Prostate gland (tissue), 2 donors: ENCODE results near the gene SLC6A6. TPM values are rescaled to one million over a fixed set of nuclear protein-coding genes. Genes with fewer than 3 reads are reported as not detected.

Experiments used
- DNase-seq: peaks from one replicate; pipeline ENCODE4 v3.0.0-alpha.2; 2019; ENCODE audit warnings: low spot score
- H3K27ac ChIP-seq, 2 donors: fragments of 200-600 bp; sonication (generic); 2 replicates each; pipeline ENCODE4 v1.5.1; 2017 to 2019
- H3K27me3 ChIP-seq: fragments of 200-600 bp; sonication (generic); replicated peaks from 2 replicates; pipeline ENCODE4 v1.5.1; 2019; ENCODE audit not compliant: insufficient read depth
- H3K36me3 ChIP-seq, 2 donors: fragments of 200-600 bp; sonication (generic); 1 replicate in 1 of 2; 2 replicates in 1 of 2; pipeline versions ENCODE4 v1.5.1 to v1.8.1; 2017 to 2019
- H3K4me1 ChIP-seq: fragments of 200-600 bp; sonication (generic); replicated peaks from 2 replicates; pipeline ENCODE4 v1.5.1; 2019
- H3K4me3 ChIP-seq, 2 donors: fragments of 200-600 bp; sonication (generic); 2 replicates each; pipeline ENCODE4 v1.5.1; 2017 to 2019
- H3K9me3 ChIP-seq: fragments of 200-600 bp; sonication (generic); 2 replicates; pipeline ENCODE4 v1.5.1; 2017
- CTCF ChIP-seq, 4 experiments: fragments of 200-600 bp in 2 of 4; fragments of 450-650 bp in 2 of 4; sonication (generic) in 2 of 4; IDR thresholded peaks; 1 replicate in 3 of 4; 2 replicates in 1 of 4; pipeline ENCODE4 v1.5.1; 2016 to 2019; ENCODE audit warnings: antibody characterized with exemption in 4 of 4, mild to moderate bottlenecking in 2 of 4, moderate library complexity in 2 of 4
- POLR2A ChIP-seq: fragments of 450-650 bp; IDR thresholded peaks from one replicate; pipeline ENCODE4 v1.6.1; 2016; ENCODE audit warnings: antibody characterized with exemption, mild to moderate bottlenecking
- POLR2AphosphoS5 ChIP-seq: sonication (generic); formaldehyde crosslinking; IDR thresholded peaks from one replicate; pipeline ENCODE4 v1.6.1; 2017; ENCODE audit warnings: antibody characterized with exemption
- WGBS: methylation state at CpG from one replicate; pipeline ENCODE4 v1.1.5; 2018; 5-methylcytosine and 5-hydroxymethylcytosine counted together
- intact Hi-C: fragments of 100-400 bp; cut with DNase I; formaldehyde crosslinking; loops from one replicate; pipeline ENCODE4 v1.14.2; 2022
- total RNA-seq, 2 donors: library from RNA; depleted of rRNA; stranded (reverse); fragments of >200 nt; gene quantifications; one replicate each; pipeline ENCODE4 v1.1.0, GENCODE V29; 2016

The SLC6A6 gene
- total RNA-seq, 2 donors from 2014 or later, result 6.9 to 24.5 TPM

- Histone ChIP-seq H3K36me3 (no peaks in the 10 kb centered on the region), H3K9me3 (no peaks in the 10 kb centered on the region), H3K4me1 (no peaks in the 10 kb centered on the region), H3K27ac (no peak overlapping the region), H3K4me3 (no peak overlapping the region), H3K27me3 (no peaks in the 10 kb centered on the region)
- 94% methylated on average over 13 of the region's 13 CpGs for WGBS
- DNase-seq, result no peak
- TF ChIP-seq POLR2AphosphoS5 (no peak), CTCF (IDR thresholded peaks at IDR 0.05) (no peak), POLR2A (no peak)
- intact Hi-C loops, result no loop called here
These were observed 74.3 kb downstream of the SLC6A6 start for GRCh38 chr3:14476583-14477265.

DNA sequence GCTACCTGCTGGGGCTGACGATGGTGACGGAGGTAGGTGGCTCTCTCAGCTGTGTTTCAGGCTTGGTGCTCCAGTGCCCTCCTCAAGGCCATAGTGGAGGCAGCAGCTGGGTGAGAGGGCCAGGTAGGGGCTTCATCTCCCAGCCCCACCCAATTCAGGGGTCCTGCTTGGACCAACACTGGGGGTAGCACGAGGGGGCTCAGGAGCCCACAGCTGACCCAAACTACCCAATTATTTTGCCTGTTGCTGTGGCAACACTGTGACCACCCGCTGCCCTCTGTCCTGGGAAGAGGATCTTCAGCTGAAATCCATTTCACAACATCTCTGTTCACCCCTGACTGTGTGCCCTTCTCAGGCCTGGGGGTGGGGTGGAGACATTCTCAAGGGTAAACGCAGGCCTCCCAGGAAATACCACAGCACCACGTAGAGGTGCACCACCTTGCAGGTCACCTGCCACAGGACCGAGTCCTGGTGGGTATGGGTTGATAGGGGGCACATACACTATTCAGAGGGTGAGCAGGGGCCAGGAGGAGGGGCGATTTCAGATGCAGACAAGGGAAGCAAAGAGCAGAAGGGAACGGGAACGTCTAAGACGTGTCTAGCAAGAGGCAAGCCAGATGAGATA is 75.0 kb downstream of the SLC6A6 start:
- no peaks in the 10 kb centered on the region for H3K4me1 ChIP-seq
- WGBS, result 91% methylated on average over 11 of the region's 11 CpGs

DNA sequence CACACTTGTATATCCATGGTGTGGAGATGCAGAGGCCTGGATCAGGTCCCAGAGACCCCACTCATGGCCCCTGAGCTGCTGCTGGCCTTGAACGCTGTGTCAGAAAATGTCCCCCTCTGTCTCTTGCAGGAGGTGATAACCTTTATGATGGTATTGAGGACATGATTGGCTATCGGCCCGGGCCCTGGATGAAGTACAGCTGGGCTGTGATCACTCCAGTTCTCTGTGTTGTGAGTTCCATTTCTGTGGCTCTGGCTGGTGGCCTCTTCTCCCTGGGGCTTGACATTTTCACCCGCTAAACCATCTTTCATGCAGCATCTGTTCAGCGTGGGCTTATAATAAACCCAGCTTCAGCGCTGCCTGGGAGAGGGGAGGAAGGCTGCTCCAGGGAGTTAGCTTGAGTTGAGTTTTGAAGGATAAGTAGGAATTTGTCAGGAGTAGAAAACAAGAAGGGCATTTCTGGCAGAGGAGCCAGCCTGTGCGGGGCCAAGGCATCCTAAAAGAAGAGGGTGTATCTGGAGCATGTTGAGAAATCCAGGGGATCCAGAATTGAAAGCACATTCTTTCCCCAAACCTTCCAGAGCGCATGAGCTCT is 76.6 kb downstream of the SLC6A6 start:
- Histone ChIP-seq H3K36me3 (no peaks in the 10 kb centered on the region), H3K27ac (no peak overlapping the region), H3K9me3 (no peaks in the 10 kb centered on the region), H3K4me1 (no peaks in the 10 kb centered on the region), H3K27me3 (no peaks in the 10 kb centered on the region), H3K4me3 (no peak overlapping the region)
- TF ChIP-seq POLR2AphosphoS5, result no peak
- TF ChIP-seq CTCF (IDR thresholded peaks at IDR 0.05), result no peak
- intact Hi-C loops, result no loop called here
- no peak for DNase-seq
- WGBS, result 96% methylated on average over 8 of the region's 8 CpGs

More for the DNA sequence above, 75.0 kb downstream of the SLC6A6 start:
- Histone ChIP-seq H3K36me3 (no peaks in the 10 kb centered on the region), H3K4me3 (no peak overlapping the region), H3K27ac (no peak overlapping the region), H3K9me3 (no peaks in the 10 kb centered on the region), H3K27me3 (no peaks in the 10 kb centered on the region)
- TF ChIP-seq POLR2AphosphoS5 (no peak), POLR2A (no peak)
- intact Hi-C loops, result no loop called here
- no peak for DNase-seq

- Histone ChIP-seq H3K27ac (no peak overlapping the region), H3K4me1 (no peaks in the 10 kb centered on the region), H3K9me3 (no peaks in the 10 kb centered on the region), H3K36me3 (no peaks in the 10 kb centered on the region), H3K27me3 (no peaks in the 10 kb centered on the region), H3K4me3 (no peak overlapping the region)
- TF ChIP-seq POLR2A, result no peak
- no peak for TF ChIP-seq CTCF (IDR thresholded peaks at IDR 0.05)
- TF ChIP-seq POLR2AphosphoS5, result no peak
- DNase-seq, result no peak
- intact Hi-C loops, result no loop called here
- 94% methylated on average over 6 of the region's 6 CpGs for WGBS
These were observed 77.2 kb downstream of the SLC6A6 start for GRCh38 chr3:14479591-14479990.

DNA sequence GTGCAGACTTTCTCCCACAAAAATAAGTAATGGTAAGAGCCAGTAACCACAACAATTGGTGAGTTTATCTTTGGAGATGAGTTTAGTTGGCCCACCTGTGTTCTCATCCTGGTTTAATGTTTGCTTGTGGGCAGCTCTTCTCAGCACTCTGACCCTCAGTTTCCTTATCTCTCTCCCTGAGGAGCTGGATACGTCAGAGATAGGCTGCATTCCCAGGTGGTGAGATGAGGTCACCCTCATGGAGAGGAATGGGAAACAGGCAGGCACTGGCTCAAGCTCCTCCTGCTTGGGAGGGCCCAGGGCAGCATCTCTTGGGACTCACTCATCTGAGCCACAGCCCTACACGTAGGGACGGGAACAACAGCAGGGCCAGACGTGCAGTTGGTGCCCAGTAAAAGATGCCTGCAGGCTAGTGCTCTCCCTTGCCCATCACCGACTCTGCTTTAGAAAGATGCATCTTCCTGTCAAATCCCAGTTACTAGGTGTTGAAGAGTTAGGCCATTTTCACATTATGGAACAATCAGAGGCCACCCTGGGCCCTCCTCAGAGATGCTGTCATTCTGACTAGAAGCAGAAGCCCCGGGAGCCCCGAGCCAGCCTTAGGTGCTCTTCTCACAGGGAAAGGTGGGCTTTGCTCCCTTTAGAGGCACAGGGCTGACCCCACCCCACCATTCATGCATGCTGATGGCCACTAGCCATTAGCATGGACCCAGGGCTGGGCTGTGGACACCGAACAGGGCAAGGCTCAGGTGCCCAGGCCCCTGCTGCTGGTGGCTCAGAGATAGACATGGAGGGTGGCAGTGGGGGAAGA is 78.0 kb downstream of the SLC6A6 start:
- TF ChIP-seq POLR2AphosphoS5 (no peak), POLR2A (no peak), CTCF (IDR thresholded peaks at IDR 0.05) (no peak)
- WGBS, result 65% methylated on average over 8 of the region's 8 CpGs
- no peak overlapping the region for H3K27ac ChIP-seq
- intact Hi-C loops, result no loop called here
- H3K9me3 ChIP-seq, result no peaks in the 10 kb centered on the region
- no peaks in the 10 kb centered on the region for H3K36me3 ChIP-seq
- no peak for DNase-seq
- H3K4me3 ChIP-seq, result no peak overlapping the region
- H3K27me3 ChIP-seq, result no peaks in the 10 kb centered on the region
- no peaks in the 10 kb centered on the region for H3K4me1 ChIP-seq
